Measurements from ENCODE around the gene RARRES2. TPM values are rescaled to one million over a fixed set of nuclear protein-coding genes. Genes with fewer than 3 reads are reported as not detected.
A peak's percentile ranks its signal among the peaks of the same experiment; 100 is the strongest.
"Not testable (repeated sequence)": the region's sequence is repeated elsewhere in the genome, so short reads cannot be mapped to it uniquely, and the experiment has no call there.

Gene RARRES2
- not detected for total RNA-seq

- Mint-ChIP-seq H3K27ac (no peak within 1 kb of the TSS), H3K27me3 (peaks cover 27 to 34% of the 10 kb centered on the region in 2 donors), H3K4me3 (no peak within 1 kb of the TSS), H3K4me1 (ENCODE audit: low read depth in 2 of 2) (peaks cover 0 to 8% of the 10 kb centered on the region in 2 donors), H3K9me3 (no peaks in the 10 kb centered on the region), H3K36me3 (no peaks in the 10 kb centered on the region)
- ATAC-seq (no peak), DNase-seq (ENCODE audit: low spot score) (no peak)
Observed at GRCh38 chr7:150341263-150342120, at the start of gene RARRES2. Gene RARRES2 (minus strand): TSS chr7:150341629. CDS start chr7:150340609, 1,020 bp downstream.

- Mint-ChIP-seq H3K36me3 (no peaks in the 10 kb centered on the region), H3K9me3 (no peaks in the 10 kb centered on the region), H3K27me3 (no peaks in the 10 kb centered on the region), H3K4me1 (ENCODE audit: low read depth in 2 of 2) (peaks cover 0 to 2% of the 10 kb centered on the region in 2 donors), H3K4me3 (no peak overlapping the region), H3K27ac (no peak overlapping the region)
- DNase-seq (ENCODE audit: low spot score) (peak; percentile 49), ATAC-seq (peak in 1 of 2 donors; percentile 17)
Observed at GRCh38 chr7:150390205-150390604, 48.8 kb upstream of the RARRES2 start.

- peaks cover 0 to 2% of the 10 kb centered on the region in 2 donors for H3K4me1 Mint-ChIP-seq (ENCODE audit: low read depth in 2 of 2)
- no peaks in the 10 kb centered on the region for H3K36me3 Mint-ChIP-seq
- H3K9me3 Mint-ChIP-seq: no peaks in the 10 kb centered on the region
- no peaks in the 10 kb centered on the region for H3K27me3 Mint-ChIP-seq
- H3K27ac Mint-ChIP-seq: no peak overlapping the region
- peak; percentile 5 for DNase-seq (ENCODE audit: low spot score)
- no peak overlapping the region for H3K4me3 Mint-ChIP-seq
- no peak for ATAC-seq
Observed at GRCh38 chr7:150389532-150389816, 48.0 kb upstream of the RARRES2 start.

DNA sequence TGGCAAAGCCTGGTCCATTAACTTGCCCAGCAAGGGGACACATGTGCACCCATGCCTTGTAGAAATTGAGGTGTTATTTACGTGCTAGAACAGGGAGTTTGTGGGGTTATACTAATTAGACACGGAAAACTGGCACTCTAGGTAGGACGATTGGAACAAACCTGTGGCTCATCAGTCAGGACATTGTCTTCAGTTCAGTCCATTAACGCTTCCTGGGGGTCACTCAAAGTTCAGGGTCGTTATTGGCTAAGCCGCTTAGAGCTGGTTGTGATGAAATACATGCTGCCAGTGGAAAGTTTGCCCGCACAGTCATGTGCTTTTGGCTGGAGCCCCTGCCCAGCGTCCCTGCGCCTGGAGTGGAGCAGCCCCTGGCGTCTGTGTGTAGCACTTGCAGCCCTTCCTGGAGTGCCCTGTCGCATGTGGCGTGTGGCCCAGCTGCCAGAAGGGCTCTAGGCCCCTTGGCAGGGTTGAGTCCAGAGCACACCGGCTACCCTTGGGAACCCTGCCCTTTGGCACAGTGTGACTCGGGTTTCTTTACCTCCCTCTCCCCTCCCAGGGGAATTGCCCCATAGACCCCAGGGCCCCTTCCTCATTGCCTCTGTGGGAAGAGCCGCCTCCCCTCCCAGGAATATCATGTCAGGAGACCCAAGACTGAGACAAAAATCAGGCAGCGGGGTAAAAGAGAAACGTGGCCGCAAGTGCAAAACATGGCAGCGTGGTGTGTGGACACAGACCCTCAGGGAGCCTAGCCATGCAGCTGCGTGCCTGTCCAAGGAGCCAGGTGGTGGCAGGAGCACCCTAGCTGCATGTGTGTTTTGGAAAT, 47.5 kb upstream of the RARRES2 start:
- DNase-seq (ENCODE audit: low spot score): peak; percentile 40
- no peak overlapping the region for H3K27ac Mint-ChIP-seq
- H3K4me1 Mint-ChIP-seq (ENCODE audit: low read depth in 2 of 2): no peaks in the 10 kb centered on the region
- H3K27me3 Mint-ChIP-seq: no peaks in the 10 kb centered on the region
- H3K36me3 Mint-ChIP-seq: no peaks in the 10 kb centered on the region
- H3K4me3 Mint-ChIP-seq: no peak overlapping the region
- H3K9me3 Mint-ChIP-seq: no peaks in the 10 kb centered on the region
- peak in 1 of 2 donors; percentile 55 for ATAC-seq

GRCh38 chr7:150388306-150388705, 46.9 kb upstream of the RARRES2 start:
- no peaks in the 10 kb centered on the region for H3K27me3 Mint-ChIP-seq
- H3K27ac Mint-ChIP-seq: no peak overlapping the region
- H3K4me3 Mint-ChIP-seq: no peak overlapping the region
- DNase-seq (ENCODE audit: low spot score): peak; percentile 18
- H3K36me3 Mint-ChIP-seq: no peaks in the 10 kb centered on the region
- no peaks in the 10 kb centered on the region for H3K9me3 Mint-ChIP-seq
- ATAC-seq: no peak
- no peaks in the 10 kb centered on the region for H3K4me1 Mint-ChIP-seq (ENCODE audit: low read depth in 2 of 2)

DNA sequence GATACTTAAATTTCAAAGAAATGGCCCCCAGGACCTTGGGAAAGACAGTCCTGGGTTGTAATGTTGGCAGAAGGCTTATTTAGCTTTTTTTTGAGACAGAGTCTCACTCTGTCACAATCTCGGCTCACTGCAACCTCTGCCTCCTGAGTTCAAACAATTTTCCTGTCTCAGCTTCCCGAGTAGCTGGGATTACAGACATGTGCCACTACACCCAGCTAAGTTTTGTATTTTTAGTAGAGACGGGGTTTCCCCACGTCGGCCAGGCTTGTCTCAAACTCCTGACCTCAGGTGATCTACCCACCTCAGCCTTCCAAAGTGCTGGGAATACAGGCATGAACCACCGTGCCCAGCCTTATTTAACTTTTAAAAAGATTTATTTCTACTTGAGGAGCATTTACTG, 44.5 kb upstream of the RARRES2 start:
- not testable (repeated sequence) for H3K27me3 Mint-ChIP-seq; H3K4me1 Mint-ChIP-seq (ENCODE audit: low read depth in 2 of 2); H3K27ac Mint-ChIP-seq; H3K36me3 Mint-ChIP-seq; ATAC-seq; H3K4me3 Mint-ChIP-seq; H3K9me3 Mint-ChIP-seq
- peak; percentile 22 for DNase-seq (ENCODE audit: low spot score)

GRCh38 chr7:150385302-150385723, 43.9 kb upstream of the RARRES2 start:
- H3K27me3 Mint-ChIP-seq: no peaks in the 10 kb centered on the region
- ATAC-seq (no peak), DNase-seq (ENCODE audit: low spot score) (peak; percentile 8)
- no peak overlapping the region for H3K4me3 Mint-ChIP-seq
- H3K27ac Mint-ChIP-seq: no peak overlapping the region
- no peaks in the 10 kb centered on the region for H3K9me3 Mint-ChIP-seq
- H3K4me1 Mint-ChIP-seq (ENCODE audit: low read depth in 2 of 2): peaks cover 1 to 6% of the 10 kb centered on the region in 2 donors
- no peaks in the 10 kb centered on the region for H3K36me3 Mint-ChIP-seq

DNA sequence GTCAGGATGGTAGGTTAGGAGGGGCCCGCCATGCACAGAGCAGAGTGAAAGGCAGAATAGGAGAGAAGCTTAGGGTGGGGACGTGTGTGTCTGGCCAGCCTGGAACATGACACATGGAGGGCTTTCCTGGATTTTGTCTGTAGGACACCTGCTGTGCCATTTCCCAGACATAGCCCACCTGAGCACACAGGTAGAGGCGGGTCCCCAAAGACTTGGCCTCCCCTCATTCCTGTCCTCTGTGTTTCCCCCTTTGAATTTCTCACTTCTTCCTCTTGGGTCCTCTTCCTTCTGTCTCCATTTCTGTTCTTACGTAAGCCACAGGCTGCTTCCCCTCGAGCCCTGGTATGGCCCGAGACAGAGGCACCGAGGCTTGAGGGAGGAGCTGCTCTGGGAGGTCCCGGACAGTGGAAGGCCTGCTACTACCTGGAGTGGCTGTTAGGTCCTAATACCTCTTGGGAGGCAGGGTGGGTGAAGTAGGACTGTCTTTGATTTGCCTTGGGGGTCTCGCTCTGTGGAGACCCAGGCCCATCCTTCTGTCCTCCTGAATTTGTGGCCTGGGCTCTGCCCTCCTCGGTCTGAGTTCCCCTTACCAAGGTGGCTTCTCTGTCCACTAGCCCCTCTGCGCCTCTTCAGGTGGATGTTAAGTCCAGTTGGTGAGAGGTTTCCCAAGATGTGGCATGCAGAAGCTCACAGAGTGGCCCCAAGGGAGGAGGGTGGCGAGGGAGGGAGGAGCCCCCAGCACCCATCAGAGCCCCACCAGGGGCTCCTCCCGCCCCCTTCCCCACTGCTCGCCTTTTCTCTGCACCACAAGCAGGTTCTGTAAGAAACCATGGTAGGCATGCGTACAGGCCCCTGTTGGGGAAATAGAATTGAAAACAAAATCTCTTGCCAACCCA, 43.2 kb upstream of the RARRES2 start:
- no peaks in the 10 kb centered on the region for H3K9me3 Mint-ChIP-seq
- H3K4me1 Mint-ChIP-seq (ENCODE audit: low read depth in 2 of 2): peaks cover 8 to 13% of the 10 kb centered on the region in 2 donors
- H3K27ac Mint-ChIP-seq: no peak overlapping the region
- ATAC-seq (no peak), DNase-seq (ENCODE audit: low spot score) (peak; percentile 26)
- H3K27me3 Mint-ChIP-seq: no peaks in the 10 kb centered on the region
- no peaks in the 10 kb centered on the region for H3K36me3 Mint-ChIP-seq
- no peak overlapping the region for H3K4me3 Mint-ChIP-seq

DNA sequence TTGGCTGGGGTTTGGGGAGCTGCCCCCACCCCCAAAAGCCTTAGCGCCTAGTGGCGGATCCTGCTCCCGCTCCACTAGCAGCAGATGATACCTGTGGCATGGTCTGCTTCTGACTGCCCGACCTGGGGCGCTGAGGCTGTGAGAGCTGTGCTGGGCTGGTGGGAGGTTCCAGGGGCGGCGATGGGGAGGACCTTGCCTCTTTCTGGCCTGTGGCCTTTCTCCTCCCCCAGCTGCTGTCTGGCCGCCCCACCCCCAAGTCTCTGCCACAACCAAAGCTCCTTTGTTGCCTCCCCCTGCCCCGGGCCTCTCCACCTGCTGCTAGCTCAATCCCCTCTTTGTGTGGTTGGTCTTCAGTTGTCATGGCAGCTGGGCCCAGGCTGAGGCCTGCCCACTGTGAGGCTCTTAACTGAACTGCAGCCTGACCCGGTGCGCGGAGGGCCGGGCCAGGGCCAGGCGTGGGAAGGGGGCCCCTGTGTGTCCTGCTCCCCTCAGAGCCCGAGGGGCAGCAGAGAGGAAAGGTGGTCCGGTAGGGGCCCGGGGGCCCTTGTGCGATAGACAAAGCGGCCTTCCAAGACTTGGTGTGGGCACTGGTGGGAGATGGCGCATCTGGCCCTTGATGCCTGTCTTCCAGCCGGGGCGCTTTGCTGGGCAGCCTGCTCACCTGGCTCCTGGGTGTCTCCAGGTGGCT, 42.4 kb upstream of the RARRES2 start:
- H3K4me1 Mint-ChIP-seq (ENCODE audit: low read depth in 2 of 2): peaks cover 10 to 15% of the 10 kb centered on the region in 2 donors
- no peak overlapping the region for H3K4me3 Mint-ChIP-seq
- no peak overlapping the region for H3K27ac Mint-ChIP-seq
- H3K27me3 Mint-ChIP-seq: no peaks in the 10 kb centered on the region
- H3K36me3 Mint-ChIP-seq: no peaks in the 10 kb centered on the region
- H3K9me3 Mint-ChIP-seq: no peaks in the 10 kb centered on the region
- ATAC-seq (no peak), DNase-seq (ENCODE audit: low spot score) (peak; percentile 61)

DNA sequence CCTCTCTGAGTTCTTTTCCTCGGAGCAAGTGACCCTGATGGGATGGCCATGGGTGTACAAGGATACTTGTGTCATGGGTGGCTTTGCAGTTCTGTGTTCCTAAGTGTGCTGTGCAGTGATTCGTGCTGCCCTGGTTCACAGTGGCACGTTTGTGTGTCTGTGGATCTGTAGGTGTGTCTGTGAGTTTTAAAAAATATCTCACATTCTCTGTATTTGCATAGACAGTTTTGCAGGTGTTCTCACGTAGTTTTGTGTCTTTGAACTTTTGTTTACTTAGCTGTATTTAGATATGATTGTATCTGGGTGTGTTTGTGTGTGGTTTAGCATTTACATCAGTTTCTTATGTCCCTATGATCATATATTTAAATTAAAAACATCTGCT, 41.4 kb upstream of the RARRES2 start:
- H3K27me3 Mint-ChIP-seq: no peaks in the 10 kb centered on the region
- no peak overlapping the region for H3K4me3 Mint-ChIP-seq
- peaks cover 13 to 15% of the 10 kb centered on the region in 2 donors for H3K4me1 Mint-ChIP-seq (ENCODE audit: low read depth in 2 of 2)
- H3K9me3 Mint-ChIP-seq: no peaks in the 10 kb centered on the region
- DNase-seq (ENCODE audit: low spot score) (no peak), ATAC-seq (no peak)
- no peaks in the 10 kb centered on the region for H3K36me3 Mint-ChIP-seq
- H3K27ac Mint-ChIP-seq: no peak overlapping the region

DNA sequence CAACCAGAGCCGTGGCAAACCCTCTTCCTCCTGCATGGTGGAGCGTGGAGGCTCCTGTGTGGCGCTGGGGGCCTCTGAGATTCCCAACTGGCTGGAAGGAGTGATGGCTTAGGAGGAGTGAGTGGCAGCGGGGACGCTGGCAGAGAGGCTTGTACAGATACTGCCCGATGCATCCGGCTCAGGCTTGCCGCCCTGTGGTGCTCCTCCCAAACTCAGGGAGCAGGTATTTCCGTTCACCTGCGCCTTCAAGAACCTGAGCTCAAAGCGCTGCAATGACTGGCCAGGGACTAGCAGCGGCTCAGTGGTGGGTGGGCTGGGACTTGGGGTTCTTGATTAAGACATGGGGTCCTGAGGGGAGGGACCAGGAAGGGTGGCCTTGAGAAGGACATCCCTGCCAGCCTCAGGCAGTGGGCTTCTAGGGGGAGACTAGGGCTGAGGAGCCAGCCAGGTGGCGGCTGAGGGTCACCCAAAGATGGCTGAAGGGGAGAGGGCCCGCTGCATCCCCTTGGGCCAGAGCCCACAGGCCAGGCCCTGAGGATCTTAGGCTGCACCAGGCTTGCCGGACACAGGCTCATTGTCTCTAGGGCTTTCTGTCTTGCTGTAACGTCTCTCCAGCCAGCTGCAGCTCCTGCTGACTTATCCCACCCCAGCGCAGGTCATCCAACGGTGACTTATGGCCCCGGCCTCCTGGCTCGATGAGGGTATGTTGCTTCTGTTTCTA, 40.9 kb upstream of the RARRES2 start:
- DNase-seq (ENCODE audit: low spot score) (peak; percentile 60), ATAC-seq (no peak)
- Mint-ChIP-seq H3K4me1 (ENCODE audit: low read depth in 2 of 2) (peaks cover 18 to 21% of the 10 kb centered on the region in 2 donors), H3K36me3 (no peaks in the 10 kb centered on the region), H3K4me3 (no peak overlapping the region), H3K9me3 (no peaks in the 10 kb centered on the region), H3K27ac (no peak overlapping the region), H3K27me3 (no peaks in the 10 kb centered on the region)

GRCh38 chr7:150381785-150382122, 40.3 kb upstream of the RARRES2 start:
- peak; percentile 5 for DNase-seq (ENCODE audit: low spot score)
- no peak overlapping the region for H3K4me3 Mint-ChIP-seq

DNA sequence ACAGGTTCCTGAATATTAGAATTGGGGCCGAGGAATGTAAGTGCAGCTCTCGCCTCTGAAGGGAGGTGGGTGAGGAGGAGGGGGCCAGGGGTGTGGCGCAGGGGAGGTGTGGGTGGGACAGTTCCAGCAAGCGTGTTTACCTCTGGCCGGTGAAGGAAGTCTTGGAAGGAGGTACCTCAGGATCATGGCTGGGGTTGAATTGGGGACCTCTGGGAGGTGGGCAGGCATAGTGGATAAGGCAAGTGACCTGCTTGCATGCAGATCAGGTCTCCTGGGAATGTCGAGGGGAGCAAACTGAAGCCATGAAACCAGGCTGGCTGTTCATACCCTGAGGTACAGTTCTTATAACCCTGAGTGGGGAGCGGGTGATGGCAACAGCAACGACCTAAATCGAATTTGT, 39.7 kb upstream of the RARRES2 start:
- Mint-ChIP-seq H3K27ac (no peak overlapping the region), H3K27me3 (no peaks in the 10 kb centered on the region), H3K4me1 (ENCODE audit: low read depth in 2 of 2) (peaks cover 23% of the 10 kb centered on the region in 2 donors), H3K4me3 (no peak overlapping the region), H3K36me3 (no peaks in the 10 kb centered on the region), H3K9me3 (no peaks in the 10 kb centered on the region)
- ATAC-seq (no peak), DNase-seq (ENCODE audit: low spot score) (peak; percentile 38)

More at GRCh38 chr7:150381785-150382122, 40.3 kb upstream of the RARRES2 start:
- Mint-ChIP-seq H3K4me1 (ENCODE audit: low read depth in 2 of 2) (peaks cover 18 to 21% of the 10 kb centered on the region in 2 donors), H3K27ac (no peak overlapping the region), H3K9me3 (no peaks in the 10 kb centered on the region), H3K36me3 (no peaks in the 10 kb centered on the region), H3K27me3 (no peaks in the 10 kb centered on the region)
- ATAC-seq: no peak
